HepG2 (cell line): ENCODE measurements around the gene CEACAM3. TPM values are rescaled to one million over a fixed set of nuclear protein-coding genes. Genes with fewer than 3 reads are reported as not detected.

Source experiments
- BRCA1 ChIP-seq: sonication (generic); formaldehyde crosslinking; IDR thresholded peaks from 2 replicates; pipeline ENCODE4 v1.4.0; 2020; ENCODE audit warnings: missing genetic modification reagents
- CBX5 ChIP-seq: sonication (generic); formaldehyde crosslinking; IDR thresholded peaks from 2 replicates; pipeline ENCODE4 v1.4.0; 2020; ENCODE audit warnings: missing genetic modification reagents, borderline replicate concordance
- CREM ChIP-seq, 2 experiments: sonication (generic) in 1 of 2; formaldehyde crosslinking in 1 of 2; IDR thresholded peaks; 2 replicates each; pipeline versions ENCODE4 v1.4.0 to v1.6.1; 2016 to 2020; ENCODE audit warnings: antibody characterized with exemption in 1 of 2, mild to moderate bottlenecking in 1 of 2, missing genetic modification reagents in 1 of 2
- EZH2 ChIP-seq: conservative IDR thresholded peaks from 2 replicates; pipeline ENCODE4 v1.6.1; 2012; ENCODE audit warnings: mild to moderate bottlenecking, low read depth, low read length, moderate library complexity
- FLYWCH1 ChIP-seq: sonication (generic); formaldehyde crosslinking; IDR thresholded peaks from 2 replicates; pipeline ENCODE4 v1.8.1; 2023; ENCODE audit warnings: mild to moderate bottlenecking, missing genetic modification reagents
- GLI4 ChIP-seq: sonication (generic); formaldehyde crosslinking; IDR thresholded peaks from 2 replicates; pipeline ENCODE4 v1.5.1; 2020; ENCODE audit warnings: missing genetic modification reagents, mild to moderate bottlenecking, moderate library complexity, borderline replicate concordance
- HNF4G ChIP-seq, 2 experiments: sonication (generic) in 1 of 2; formaldehyde crosslinking in 1 of 2; IDR thresholded peaks; 2 replicates each; pipeline versions ENCODE4 v1.4.0 to v1.6.1; 2011 to 2020; ENCODE audit warnings: borderline replicate concordance in 2 of 2, low read depth in 2 of 2, mild to moderate bottlenecking in 2 of 2, low read length in 1 of 2, missing genetic modification reagents in 1 of 2, moderate library complexity in 1 of 2
- MIXL1 ChIP-seq: IDR thresholded peaks from 2 replicates; pipeline ENCODE4 v1.6.1; 2016
- MXI1 ChIP-seq: IDR thresholded peaks from 3 replicates; pipeline ENCODE4 v1.6.1; 2012; ENCODE audit warnings: low read depth, low read length, inconsistent platforms, borderline replicate concordance
- NR2C2 ChIP-seq: sonication (generic); formaldehyde crosslinking; IDR thresholded peaks from 2 replicates; pipeline ENCODE4 v1.4.0; 2020; ENCODE audit warnings: missing genetic modification reagents, mild to moderate bottlenecking, moderate library complexity, borderline replicate concordance
- RBAK ChIP-seq: sonication (generic); formaldehyde crosslinking; IDR thresholded peaks from 2 replicates; pipeline ENCODE4 v1.5.1; 2020; ENCODE audit warnings: mild to moderate bottlenecking, missing genetic modification reagents
- SP4 ChIP-seq: sonication (generic); formaldehyde crosslinking; IDR thresholded peaks from 2 replicates; pipeline ENCODE4 v1.8.1; 2023; ENCODE audit warnings: mild to moderate bottlenecking, missing genetic modification reagents
- TCF7L2 ChIP-seq: IDR thresholded peaks from 2 replicates; pipeline ENCODE4 v1.6.1; 2011; ENCODE audit warnings: mild to moderate bottlenecking, low read depth, low read length, moderate library complexity
- ZBTB3 ChIP-seq: sonication (generic); formaldehyde crosslinking; IDR thresholded peaks from 2 replicates; pipeline ENCODE4 v1.4.0; 2020; ENCODE audit warnings: low read depth, mild to moderate bottlenecking, moderate library complexity, missing genetic modification reagents, borderline replicate concordance
- ZFP36L1 ChIP-seq: sonication (generic); formaldehyde crosslinking; IDR thresholded peaks from 2 replicates; pipeline ENCODE4 v1.8.0; 2022; ENCODE audit warnings: mild to moderate bottlenecking, missing genetic modification reagents, moderate library complexity
- ZNF101 ChIP-seq: sonication (generic); formaldehyde crosslinking; IDR thresholded peaks from 2 replicates; pipeline ENCODE4 v1.4.0; 2020; ENCODE audit warnings: mild to moderate bottlenecking, low read depth, missing genetic modification reagents, borderline replicate concordance
- ZNF121 ChIP-seq: sonication (generic); formaldehyde crosslinking; IDR thresholded peaks from 2 replicates; pipeline ENCODE4 v1.5.0; 2020; ENCODE audit warnings: mild to moderate bottlenecking, missing genetic modification reagents
- ZNF34 ChIP-seq: sonication (generic); formaldehyde crosslinking; IDR thresholded peaks from 2 replicates; pipeline ENCODE4 v1.4.0; 2020; ENCODE audit warnings: mild to moderate bottlenecking, missing genetic modification reagents, borderline replicate concordance
- polyA plus RNA-seq, 8 experiments: library from polyadenylated mRNA; depleted of rRNA in 3 of 8; stranded (reverse) in 7 of 8; unstranded in 1 of 8; fragments of >200 nt; fragmentation: Illumina TruSeq in 4 of 8; extraction: Trizol in 4 of 8; gene quantifications; 2 replicates each; pipeline versions ENCODE4 v1.2.1 to v1.2.3, GENCODE V29; 2011 to 2016; ENCODE audit warnings: low read depth in 4 of 8, missing spikeins in 1 of 8, mixed read lengths in 1 of 8; ENCODE audit not compliant: insufficient read depth in 1 of 8
- total RNA-seq, 5 experiments: library from RNA; depleted of rRNA; stranded (reverse); fragments of >200 nt; fragmentation: Illumina TruSeq; extraction: Trizol; gene quantifications; 2 replicates each; pipeline ENCODE4 v1.2.3, GENCODE V29; 2016; ENCODE audit warnings: low read depth in 1 of 5
- TF ChIP-seq, protein P1 (sequence below): sonication (generic); formaldehyde crosslinking; IDR thresholded peaks from 2 replicates; pipeline ENCODE4 v1.8.1; 2023; ENCODE audit warnings: mild to moderate bottlenecking, missing genetic modification reagents
- TF ChIP-seq, protein P2 (sequence below): sonication (generic); formaldehyde crosslinking; IDR thresholded peaks from 2 replicates; pipeline ENCODE4 v1.8.1; 2022; ENCODE audit warnings: mild to moderate bottlenecking, missing genetic modification reagents
- TF ChIP-seq, protein P3 (sequence below): sonication (generic); formaldehyde crosslinking; IDR thresholded peaks from 2 replicates; pipeline ENCODE4 v1.4.0; 2020; ENCODE audit warnings: mild to moderate bottlenecking, missing genetic modification reagents, borderline replicate concordance

Gene CEACAM3
- total and polyA plus RNA-seq, 2 of the 13 experiments (the other 11 are each of a cell fraction or from before 2014, with no cell fraction given) = not detected

DNA sequence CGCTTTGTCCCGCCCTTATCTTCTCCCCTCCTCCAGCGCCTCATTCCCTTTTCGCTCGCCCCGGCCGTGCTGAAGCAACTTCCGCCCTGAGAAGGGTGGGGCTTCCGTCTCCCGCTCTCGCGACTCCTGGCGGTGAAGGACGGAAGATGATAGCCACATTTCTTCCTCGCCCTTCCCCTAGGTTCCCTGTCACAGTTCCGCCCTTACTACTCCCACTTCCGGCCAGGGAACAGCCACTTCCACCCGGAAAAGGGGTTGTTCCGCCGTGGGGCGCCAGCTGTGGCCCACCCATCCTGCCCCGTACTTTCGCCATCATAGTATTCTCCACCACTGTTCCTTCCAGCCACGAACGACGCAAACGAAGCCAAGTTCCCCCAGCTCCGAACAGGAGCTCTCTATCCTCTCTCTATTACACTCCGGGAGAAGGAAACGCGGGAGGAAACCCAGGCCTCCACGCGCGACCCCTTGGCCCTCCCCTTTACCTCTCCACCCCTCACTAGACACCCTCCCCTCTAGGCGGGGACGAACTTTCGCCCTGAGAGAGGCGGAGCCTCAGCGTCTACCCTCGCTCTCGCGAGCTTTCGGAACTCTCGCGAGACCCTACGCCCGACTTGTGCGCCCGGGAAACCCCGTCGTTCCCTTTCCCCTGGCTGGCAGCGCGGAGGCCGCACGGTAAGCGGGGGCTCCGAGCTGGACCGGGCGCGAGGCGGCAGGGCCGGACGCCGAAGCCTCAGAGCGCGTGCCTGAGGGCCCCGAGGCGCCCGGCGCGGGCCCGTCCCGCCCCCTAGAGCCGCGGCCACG is 63.4 kb downstream of the CEACAM3 start, which contains the start of gene RPS19 (continued):
- TF ChIP-seq, protein P1, sequence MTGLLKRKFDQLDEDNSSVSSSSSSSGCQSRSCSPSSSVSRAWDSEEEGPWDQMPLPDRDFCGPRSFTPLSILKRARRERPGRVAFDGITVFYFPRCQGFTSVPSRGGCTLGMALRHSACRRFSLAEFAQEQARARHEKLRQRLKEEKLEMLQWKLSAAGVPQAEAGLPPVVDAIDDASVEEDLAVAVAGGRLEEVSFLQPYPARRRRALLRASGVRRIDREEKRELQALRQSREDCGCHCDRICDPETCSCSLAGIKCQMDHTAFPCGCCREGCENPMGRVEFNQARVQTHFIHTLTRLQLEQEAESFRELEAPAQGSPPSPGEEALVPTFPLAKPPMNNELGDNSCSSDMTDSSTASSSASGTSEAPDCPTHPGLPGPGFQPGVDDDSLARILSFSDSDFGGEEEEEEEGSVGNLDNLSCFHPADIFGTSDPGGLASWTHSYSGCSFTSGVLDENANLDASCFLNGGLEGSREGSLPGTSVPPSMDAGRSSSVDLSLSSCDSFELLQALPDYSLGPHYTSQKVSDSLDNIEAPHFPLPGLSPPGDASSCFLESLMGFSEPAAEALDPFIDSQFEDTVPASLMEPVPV (CRISPR knock-in tag) = no peak
- TF ChIP-seq ZNF34 (CRISPR knock-in tag) (no peak), CREM (IDR thresholded peaks at IDR 0.05) (peak; percentile 96), CREM (CRISPR knock-in tag; IDR thresholded peaks at IDR 0.05) (0 out of 2 replicates have a peak, but pooled peaks have one; percentile 25), ZNF121 (CRISPR knock-in tag) (peak; percentile 27; the same call in 1 of the 2 replicates), MIXL1 (0 out of 2 replicates have a peak, but pooled peaks have one; percentile 16), RBAK (no peak), GLI4 (no peak), TCF7L2 (no peak), MXI1 (peak; percentile 96), ZBTB3 (CRISPR knock-in tag) (no peak), ZFP36L1 (peak; percentile 53; the same call in 1 of the 2 replicates), FLYWCH1 (no peak), CBX5 (CRISPR knock-in tag) (peak; percentile 53; the same call in 1 of the 2 replicates), NR2C2 (CRISPR knock-in tag) (peak; percentile 97), HNF4G (IDR thresholded peaks at IDR 0.05; ENCODE audit: borderline replicate concordance, low read depth, low read length) (peak; percentile 14; the same call in 1 of the 2 replicates), HNF4G (CRISPR knock-in tag; IDR thresholded peaks at IDR 0.05; ENCODE audit: borderline replicate concordance, low read depth) (no peak), BRCA1 (CRISPR knock-in tag) (0 out of 2 replicates have a peak, but pooled peaks have one; percentile 31), EZH2 (no peak), ZNF101 (CRISPR knock-in tag) (no peak), SP4 (CRISPR knock-in tag) (peak; percentile 96)
- TF ChIP-seq, protein P2, sequence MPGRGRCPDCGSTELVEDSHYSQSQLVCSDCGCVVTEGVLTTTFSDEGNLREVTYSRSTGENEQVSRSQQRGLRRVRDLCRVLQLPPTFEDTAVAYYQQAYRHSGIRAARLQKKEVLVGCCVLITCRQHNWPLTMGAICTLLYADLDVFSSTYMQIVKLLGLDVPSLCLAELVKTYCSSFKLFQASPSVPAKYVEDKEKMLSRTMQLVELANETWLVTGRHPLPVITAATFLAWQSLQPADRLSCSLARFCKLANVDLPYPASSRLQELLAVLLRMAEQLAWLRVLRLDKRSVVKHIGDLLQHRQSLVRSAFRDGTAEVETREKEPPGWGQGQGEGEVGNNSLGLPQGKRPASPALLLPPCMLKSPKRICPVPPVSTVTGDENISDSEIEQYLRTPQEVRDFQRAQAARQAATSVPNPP = peak; percentile 63; the same call in 1 of the 2 replicates
- TF ChIP-seq, protein P3, sequence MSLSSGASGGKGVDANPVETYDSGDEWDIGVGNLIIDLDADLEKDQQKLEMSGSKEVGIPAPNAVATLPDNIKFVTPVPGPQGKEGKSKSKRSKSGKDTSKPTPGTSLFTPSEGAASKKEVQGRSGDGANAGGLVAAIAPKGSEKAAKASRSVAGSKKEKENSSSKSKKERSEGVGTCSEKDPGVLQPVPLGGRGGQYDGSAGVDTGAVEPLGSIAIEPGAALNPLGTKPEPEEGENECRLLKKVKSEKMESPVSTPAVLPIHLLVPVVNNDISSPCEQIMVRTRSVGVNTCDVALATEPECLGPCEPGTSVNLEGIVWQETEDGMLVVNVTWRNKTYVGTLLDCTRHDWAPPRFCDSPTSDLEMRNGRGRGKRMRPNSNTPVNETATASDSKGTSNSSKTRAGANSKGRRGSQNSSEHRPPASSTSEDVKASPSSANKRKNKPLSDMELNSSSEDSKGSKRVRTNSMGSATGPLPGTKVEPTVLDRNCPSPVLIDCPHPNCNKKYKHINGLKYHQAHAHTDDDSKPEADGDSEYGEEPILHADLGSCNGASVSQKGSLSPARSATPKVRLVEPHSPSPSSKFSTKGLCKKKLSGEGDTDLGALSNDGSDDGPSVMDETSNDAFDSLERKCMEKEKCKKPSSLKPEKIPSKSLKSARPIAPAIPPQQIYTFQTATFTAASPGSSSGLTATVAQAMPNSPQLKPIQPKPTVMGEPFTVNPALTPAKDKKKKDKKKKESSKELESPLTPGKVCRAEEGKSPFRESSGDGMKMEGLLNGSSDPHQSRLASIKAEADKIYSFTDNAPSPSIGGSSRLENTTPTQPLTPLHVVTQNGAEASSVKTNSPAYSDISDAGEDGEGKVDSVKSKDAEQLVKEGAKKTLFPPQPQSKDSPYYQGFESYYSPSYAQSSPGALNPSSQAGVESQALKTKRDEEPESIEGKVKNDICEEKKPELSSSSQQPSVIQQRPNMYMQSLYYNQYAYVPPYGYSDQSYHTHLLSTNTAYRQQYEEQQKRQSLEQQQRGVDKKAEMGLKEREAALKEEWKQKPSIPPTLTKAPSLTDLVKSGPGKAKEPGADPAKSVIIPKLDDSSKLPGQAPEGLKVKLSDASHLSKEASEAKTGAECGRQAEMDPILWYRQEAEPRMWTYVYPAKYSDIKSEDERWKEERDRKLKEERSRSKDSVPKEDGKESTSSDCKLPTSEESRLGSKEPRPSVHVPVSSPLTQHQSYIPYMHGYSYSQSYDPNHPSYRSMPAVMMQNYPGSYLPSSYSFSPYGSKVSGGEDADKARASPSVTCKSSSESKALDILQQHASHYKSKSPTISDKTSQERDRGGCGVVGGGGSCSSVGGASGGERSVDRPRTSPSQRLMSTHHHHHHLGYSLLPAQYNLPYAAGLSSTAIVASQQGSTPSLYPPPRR (CRISPR knock-in tag) = 0 out of 2 replicates have a peak, but pooled peaks have one; percentile 53
